Measurements from ENCODE around the gene RNGTT.

The RNGTT gene

GRCh38 chr6:88810701-88811100, 152.7 kb downstream of the RNGTT start (continued):
- no peak for TF ChIP-seq INSM2 (tag by site-specific recombination; IDR thresholded peaks at IDR 0.05)
- TF ChIP-seq ZNF514 (tag by site-specific recombination; IDR thresholded peaks at IDR 0.05): no peak

- Histone ChIP-seq H3K9me3 (ENCODE audit: control insufficient read depth, insufficient read depth, low read depth, low read length) (no peaks in the 10 kb centered on the region), H3K27ac (ENCODE audit: extremely low read depth, low read depth, low read length) (no peak overlapping the region), H3K36me3 (ENCODE audit: control insufficient read depth in 2 of 2, insufficient read depth in 1 of 2, low read length in 2 of 2) (peaks cover 0 to 4% of the 10 kb centered on the region in 2 experiments; a peak in 1 of 3 replicates), H3K4me3 (ENCODE audit: low read depth, low read length) (no peak overlapping the region), H3K4me1 (ENCODE audit: control insufficient read depth, insufficient read depth, low read length) (peaks cover 7% of the 10 kb centered on the region)
- ChIA-PET POLR2A (interaction anchor here (0.6 kb wide), 1 partner anchor 48 kb away, joined by 5 read pairs; no protein-coding TSS in a partner anchor), CTCF (interaction anchor here (0.7 to 1.2 kb wide), 2 partner anchors 30 to 1130 kb away, joined by 3 to 5 read pairs; no protein-coding TSS in a partner anchor)
- TF ChIP-seq ZNF394 (tag by site-specific recombination; IDR thresholded peaks at IDR 0.05; ENCODE audit: borderline replicate concordance) (no peak), ZBTB48 (tag by site-specific recombination; IDR thresholded peaks at IDR 0.05) (no peak), IKZF3 (tag by site-specific recombination; IDR thresholded peaks at IDR 0.05) (no peak), ZSCAN18 (tag by site-specific recombination; IDR thresholded peaks at IDR 0.05) (no peak), ZNF391 (tag by site-specific recombination; IDR thresholded peaks at IDR 0.05; ENCODE audit: borderline replicate concordance, low read depth) (no peak)
Measured at GRCh38 chr6:88810089-88810488, 153.3 kb downstream of the RNGTT start.

- Histone ChIP-seq H3K4me1 (ENCODE audit: control insufficient read depth, insufficient read depth, low read length) (peaks cover 5% of the 10 kb centered on the region), H3K36me3 (ENCODE audit: control insufficient read depth in 2 of 2, insufficient read depth in 1 of 2, low read length in 2 of 2) (peaks cover 0 to 4% of the 10 kb centered on the region in 2 experiments; a peak in 2 of 3 replicates), H3K9me3 (ENCODE audit: control insufficient read depth, insufficient read depth, low read depth, low read length) (no peaks in the 10 kb centered on the region), H3K4me3 (ENCODE audit: low read depth, low read length) (no peak overlapping the region), H3K27ac (ENCODE audit: extremely low read depth, low read depth, low read length) (no peak overlapping the region)
- POLR2A ChIA-PET: no interaction called here
- TF ChIP-seq ZNF16 (tag by site-specific recombination; IDR thresholded peaks at IDR 0.05; ENCODE audit: low read depth): no peak
- TF ChIP-seq GFI1B (tag by site-specific recombination; IDR thresholded peaks at IDR 0.05): no peak
- no peak for TF ChIP-seq ZNF280C (tag by site-specific recombination; IDR thresholded peaks at IDR 0.05)
- TF ChIP-seq ZNF2 (tag by site-specific recombination; IDR thresholded peaks at IDR 0.05): no peak
- TF ChIP-seq ZNF654 (tag by site-specific recombination; IDR thresholded peaks at IDR 0.05; ENCODE audit: low read depth): no peak
- TF ChIP-seq ZSCAN16 (tag by site-specific recombination; IDR thresholded peaks at IDR 0.05): no peak
- TF ChIP-seq ZNF324 (tag by site-specific recombination; IDR thresholded peaks at IDR 0.05): no peak
- TF ChIP-seq EGR2 (tag by site-specific recombination; IDR thresholded peaks at IDR 0.05; ENCODE audit: low read depth): no peak
- TF ChIP-seq ZEB2 (tag by site-specific recombination; IDR thresholded peaks at IDR 0.05): no peak
- no peak for TF ChIP-seq MYNN (tag by site-specific recombination; IDR thresholded peaks at IDR 0.05; ENCODE audit: borderline replicate concordance)
- no peak for TF ChIP-seq ZNF18 (tag by site-specific recombination; IDR thresholded peaks at IDR 0.05)
- no peak for TF ChIP-seq ZNF112 (tag by site-specific recombination; IDR thresholded peaks at IDR 0.05)
- no peak for TF ChIP-seq BCL6B (tag by site-specific recombination; IDR thresholded peaks at IDR 0.05)
- no peak for TF ChIP-seq ZNF394 (tag by site-specific recombination; IDR thresholded peaks at IDR 0.05; ENCODE audit: borderline replicate concordance)
- TF ChIP-seq ZNF138 (tag by site-specific recombination; IDR thresholded peaks at IDR 0.05; ENCODE audit: borderline replicate concordance): no peak
- no peak for TF ChIP-seq KLF9 (tag by site-specific recombination; IDR thresholded peaks at IDR 0.05; ENCODE audit: low read depth)
- TF ChIP-seq ZFP37 (tag by site-specific recombination; IDR thresholded peaks at IDR 0.05): no peak
- CTCF ChIA-PET: no interaction called here
Measured at GRCh38 chr6:88808381-88808780, 155.0 kb downstream of the RNGTT start.

All from HEK293 (cell line).